ENCODE results near the gene DLL4. TPM values are rescaled to one million over a fixed set of nuclear protein-coding genes. Genes with fewer than 3 reads are reported as not detected.
A peak's percentile ranks its signal among the peaks of the same experiment; 100 is the strongest.

DLL4 gene
- polyA plus RNA-seq, 1 donor from 2014 or later: not detected

DNA sequence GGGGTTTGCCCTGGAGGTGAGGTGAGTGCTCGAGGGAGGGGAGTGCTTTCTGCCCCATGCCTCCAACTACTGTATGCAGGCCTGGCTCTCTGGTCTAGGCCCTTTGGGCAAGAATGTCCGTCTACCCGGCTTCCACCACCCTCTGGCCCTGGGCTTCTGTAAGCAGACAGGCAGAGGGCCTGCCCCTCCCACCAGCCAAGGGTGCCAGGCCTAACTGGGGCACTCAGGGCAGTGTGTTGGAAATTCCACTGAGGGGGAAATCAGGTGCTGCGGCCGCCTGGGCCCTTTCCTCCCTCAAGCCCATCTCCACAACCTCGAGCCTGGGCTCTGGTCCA, 9.4 kb downstream of the DLL4 start:
- Mint-ChIP-seq H3K27ac (no peak overlapping the region), H3K27me3 (peaks cover 3% of the 10 kb centered on the region), H3K4me1 (peaks cover 4 to 24% (median 7%) of the 10 kb centered on the region in 3 donors), H3K36me3 (peaks cover under 1% of the 10 kb centered on the region), H3K4me3 (no peak overlapping the region), H3K9me3 (no peaks in the 10 kb centered on the region)

DNA sequence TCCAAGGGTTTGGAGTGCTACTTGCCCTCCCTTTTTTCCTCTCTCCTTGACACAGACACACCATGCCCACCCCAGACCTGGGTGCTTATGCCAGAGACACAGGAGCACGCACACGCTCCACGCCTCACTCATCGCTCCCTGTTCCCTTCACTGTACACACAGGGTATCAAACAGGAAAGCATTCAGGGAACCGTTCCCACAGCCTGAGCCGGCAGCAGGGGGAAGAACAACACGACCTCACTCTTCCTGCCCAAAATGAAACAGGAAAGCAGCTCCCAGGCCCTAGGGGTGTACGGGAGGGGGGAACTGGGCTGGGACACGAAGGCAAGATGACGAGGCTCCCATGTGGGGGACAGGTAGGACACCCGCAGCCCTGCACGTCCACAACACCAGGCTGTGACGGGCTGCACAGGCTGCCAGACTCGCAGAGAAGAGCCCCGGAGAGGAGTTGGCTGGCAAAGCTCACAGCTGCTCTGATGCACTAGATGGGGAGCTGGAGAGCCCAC, 11.2 kb downstream of the DLL4 start:
- no peaks in the 10 kb centered on the region for H3K36me3 Mint-ChIP-seq
- no peaks in the 10 kb centered on the region for H3K9me3 Mint-ChIP-seq
- H3K4me1 Mint-ChIP-seq: peaks cover 4 to 24% (median 7%) of the 10 kb centered on the region in 3 donors
- peaks cover 3% of the 10 kb centered on the region for H3K27me3 Mint-ChIP-seq
- H3K27ac Mint-ChIP-seq: peak overlapping the region; percentile 44 to 49 (median 46)
- H3K4me3 Mint-ChIP-seq: peak overlapping the region; percentile 44 to 74 (median 62)

DNA sequence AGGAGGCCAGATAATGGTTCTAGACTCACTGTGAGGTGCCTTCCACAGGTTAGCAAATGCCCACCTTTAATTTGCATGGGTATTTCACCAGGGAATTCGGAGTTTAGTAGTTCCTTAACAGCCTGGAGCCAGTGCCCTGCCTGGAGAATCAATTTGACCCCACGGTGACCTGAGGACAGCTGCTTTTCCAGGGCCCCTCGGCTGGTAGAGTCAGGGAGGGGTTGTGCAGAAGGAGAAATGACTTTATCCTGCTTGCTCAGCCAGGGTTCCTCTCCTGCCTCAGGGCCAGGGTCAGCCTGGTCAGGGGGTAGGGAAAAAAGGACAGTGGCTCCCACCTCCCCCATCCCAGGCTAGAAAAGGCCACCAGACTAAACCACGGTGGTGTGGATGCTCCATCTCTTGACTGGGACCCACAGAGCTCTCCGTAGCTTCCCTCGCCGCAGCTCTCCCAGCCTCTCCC, 12.0 kb downstream of the DLL4 start:
- peak overlapping the region; percentile 70 to 89 (median 74) for H3K4me3 Mint-ChIP-seq
- H3K36me3 Mint-ChIP-seq: no peaks in the 10 kb centered on the region
- H3K9me3 Mint-ChIP-seq: no peaks in the 10 kb centered on the region

DNA sequence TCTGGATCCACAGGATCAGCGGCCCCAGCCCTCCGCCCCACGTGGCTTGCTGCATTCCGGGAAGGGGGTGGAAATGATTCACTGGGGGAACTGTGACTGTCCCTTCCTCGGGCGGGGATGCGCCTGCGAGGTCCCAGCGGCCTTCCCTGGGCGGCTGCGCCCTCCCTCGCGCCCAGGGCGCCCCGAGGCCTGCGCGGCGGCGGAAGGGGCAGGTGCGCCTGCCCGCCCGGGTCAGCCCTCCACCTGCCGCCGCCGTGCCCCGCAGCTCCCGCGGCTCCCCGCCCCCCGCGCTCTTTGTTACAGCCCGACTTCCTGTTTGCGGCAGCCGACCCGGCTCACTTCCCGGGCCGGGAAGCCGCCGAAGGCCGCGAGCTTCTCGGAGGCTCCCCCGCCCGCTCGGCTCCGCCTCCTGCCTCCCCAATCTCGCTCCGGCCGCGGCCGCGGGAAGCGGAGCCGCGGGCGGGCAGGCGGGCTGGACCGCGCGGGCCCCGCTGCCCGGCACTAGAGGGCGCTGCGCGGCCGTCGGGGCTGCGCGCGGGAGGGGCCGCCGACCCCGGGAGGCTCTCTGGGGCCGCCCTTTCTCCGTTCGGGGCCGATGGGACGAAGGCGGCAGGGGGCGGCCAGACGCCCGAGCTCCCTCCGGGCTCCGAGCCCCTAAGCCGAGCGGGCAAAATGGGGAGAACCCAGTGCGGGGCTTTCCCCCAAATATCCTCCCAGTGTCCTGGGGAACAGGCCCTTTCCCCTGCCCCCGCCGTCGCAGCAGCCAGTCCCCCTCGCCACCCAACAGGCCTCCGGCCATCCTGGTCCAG, 12.6 kb downstream of the DLL4 start:
- H3K27me3 Mint-ChIP-seq: peaks cover 6% of the 10 kb centered on the region
- H3K27ac Mint-ChIP-seq: peak overlapping the region in 1 of 3 donors; percentile 87
- H3K9me3 Mint-ChIP-seq: no peaks in the 10 kb centered on the region
- peak overlapping the region; percentile 75 to 91 (median 82) for H3K4me3 Mint-ChIP-seq
- H3K36me3 Mint-ChIP-seq: no peaks in the 10 kb centered on the region
- peaks cover 7 to 28% (median 10%) of the 10 kb centered on the region in 3 donors for H3K4me1 Mint-ChIP-seq

More for the DNA sequence above, 12.0 kb downstream of the DLL4 start:
- Mint-ChIP-seq H3K27me3 (peaks cover 5% of the 10 kb centered on the region), H3K27ac (peak overlapping the region in 2 of 3 donors; percentile 49 to 67), H3K4me1 (peaks cover 7 to 27% (median 8%) of the 10 kb centered on the region in 3 donors)

DNA sequence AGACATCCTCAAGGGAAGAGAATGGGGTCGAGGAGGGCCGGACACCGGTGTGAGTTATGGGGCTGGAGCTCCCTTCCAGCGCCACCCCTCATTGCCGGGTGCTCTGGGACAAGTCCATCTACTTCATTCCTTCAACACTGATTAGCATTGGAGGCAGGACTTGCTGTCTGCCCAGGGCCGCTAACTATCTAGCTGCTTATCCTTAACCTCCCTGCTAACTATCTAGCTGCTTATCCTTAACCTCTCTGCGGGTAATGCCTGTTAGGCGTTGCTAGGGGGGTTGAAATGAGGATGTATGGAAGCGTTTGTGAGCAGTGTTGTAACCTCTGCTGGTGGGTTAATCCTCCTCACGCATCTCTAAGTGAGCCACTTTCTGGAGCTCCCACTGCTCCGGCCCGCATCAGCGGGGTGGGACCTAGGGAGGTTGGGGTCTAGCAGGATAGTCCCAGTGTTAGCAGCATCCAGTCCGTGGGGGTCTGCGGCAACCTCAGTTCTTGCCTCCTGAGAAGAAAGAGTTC, 13.3 kb downstream of the DLL4 start:
- no peaks in the 10 kb centered on the region for H3K9me3 Mint-ChIP-seq
- peaks cover 6% of the 10 kb centered on the region for H3K27me3 Mint-ChIP-seq
- H3K36me3 Mint-ChIP-seq: no peaks in the 10 kb centered on the region
- peak overlapping the region; percentile 75 to 91 (median 82) for H3K4me3 Mint-ChIP-seq
- H3K27ac Mint-ChIP-seq: peak overlapping the region in 1 of 3 donors; percentile 87
- peaks cover 5 to 24% (median 7%) of the 10 kb centered on the region in 3 donors for H3K4me1 Mint-ChIP-seq

DNA sequence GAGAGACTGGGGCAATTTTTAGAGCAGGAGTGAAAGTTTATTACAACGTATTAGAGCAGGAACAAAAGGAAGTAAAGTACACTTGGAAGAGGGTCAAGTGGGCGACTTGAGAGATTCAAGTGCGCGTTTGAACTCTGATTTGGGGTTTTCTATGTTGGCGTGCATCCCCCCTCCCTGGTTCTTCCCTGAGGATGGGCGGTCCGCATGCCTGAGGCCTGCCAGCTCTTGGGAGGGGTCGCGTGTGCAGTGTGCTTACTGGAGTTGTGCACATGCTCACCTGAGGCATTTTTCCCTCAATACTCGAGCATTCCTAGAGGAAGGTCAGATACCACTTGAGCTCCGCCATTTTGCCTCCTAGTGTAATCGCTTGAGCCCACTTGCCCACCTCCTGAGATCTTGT, 13.7 kb downstream of the DLL4 start:
- no peak overlapping the region for H3K27ac Mint-ChIP-seq

DNA sequence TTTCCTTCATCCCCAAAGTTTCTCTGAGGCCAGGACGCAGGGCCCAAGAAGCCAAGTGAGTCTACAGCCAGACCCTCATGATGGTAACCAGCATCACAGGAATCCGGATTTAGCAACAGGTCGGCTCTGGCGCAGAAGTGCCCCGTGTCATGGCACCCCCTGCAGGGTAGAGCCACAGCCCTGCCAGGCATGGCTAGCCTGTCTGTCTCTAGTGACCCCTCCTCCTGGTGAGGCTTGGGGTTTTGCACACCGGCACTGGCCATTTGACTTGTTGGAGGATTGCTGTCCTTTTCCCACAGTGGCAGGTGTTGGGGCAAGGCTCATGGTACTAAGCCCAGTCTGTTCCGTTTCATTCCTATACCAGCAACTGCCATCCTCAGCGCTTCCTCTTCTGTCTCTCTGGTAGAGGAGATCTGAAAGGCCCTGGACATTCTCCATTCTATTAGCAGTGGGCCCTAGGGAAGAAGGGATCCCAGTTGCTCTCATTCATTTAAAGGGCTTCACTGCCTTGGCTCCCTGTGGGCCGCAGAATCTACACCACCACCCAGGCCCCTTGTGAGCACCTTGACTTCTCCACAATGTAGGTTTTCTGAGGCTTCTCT, 14.7 kb downstream of the DLL4 start:
- H3K9me3 Mint-ChIP-seq: no peaks in the 10 kb centered on the region
- H3K4me3 Mint-ChIP-seq: peak overlapping the region in 1 of 4 donors; percentile 75
- peaks cover 4 to 24% (median 5%) of the 10 kb centered on the region in 3 donors for H3K4me1 Mint-ChIP-seq
- peaks cover 8% of the 10 kb centered on the region for H3K27me3 Mint-ChIP-seq
- H3K36me3 Mint-ChIP-seq: no peaks in the 10 kb centered on the region
- H3K27ac Mint-ChIP-seq: no peak overlapping the region

More for the DNA sequence above, 13.7 kb downstream of the DLL4 start:
- no peaks in the 10 kb centered on the region for H3K9me3 Mint-ChIP-seq
- H3K27me3 Mint-ChIP-seq: peaks cover 6% of the 10 kb centered on the region
- H3K4me1 Mint-ChIP-seq: peaks cover 5 to 24% (median 7%) of the 10 kb centered on the region in 3 donors
- no peaks in the 10 kb centered on the region for H3K36me3 Mint-ChIP-seq
- H3K4me3 Mint-ChIP-seq: peak overlapping the region; percentile 75 to 91 (median 82)

DNA sequence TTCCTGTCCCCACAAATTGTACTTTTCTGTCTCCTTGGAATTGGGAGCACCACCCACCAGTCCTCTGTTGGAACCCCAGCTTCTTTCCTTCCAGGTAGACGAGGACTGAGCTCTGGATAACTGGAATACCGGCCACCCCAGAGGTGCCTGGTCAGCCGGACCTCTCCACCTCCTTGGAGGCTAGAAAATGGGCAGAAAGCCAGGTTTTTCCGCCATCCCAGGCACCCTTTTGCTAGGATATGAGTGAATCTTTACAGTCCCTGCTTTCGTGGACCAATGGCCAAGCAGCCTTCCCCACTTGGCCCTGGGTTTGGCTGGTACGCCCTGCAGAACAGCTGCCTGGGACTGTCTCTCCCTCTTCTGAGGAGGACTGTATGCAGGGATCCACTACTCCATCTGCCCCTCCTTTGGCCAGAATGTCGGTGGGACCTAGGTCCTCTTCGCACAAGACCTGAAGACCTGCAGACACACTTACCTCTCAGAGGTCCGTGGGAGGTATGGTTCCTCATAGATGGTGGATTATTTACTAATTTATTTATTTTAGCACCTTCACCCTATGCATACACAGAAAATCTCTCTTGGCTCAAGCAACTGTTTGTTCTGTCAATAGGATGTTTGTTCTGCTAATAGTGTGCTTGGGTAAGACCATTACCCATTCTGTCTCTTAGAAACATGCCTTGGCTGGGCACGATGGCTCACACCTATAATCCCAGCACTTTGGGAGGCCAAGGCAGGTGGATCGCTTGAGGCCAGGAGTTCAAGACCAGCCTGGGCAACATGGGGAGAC, 15.6 kb downstream of the DLL4 start:
- H3K27ac Mint-ChIP-seq: no peak overlapping the region
- peaks cover 13% of the 10 kb centered on the region for H3K27me3 Mint-ChIP-seq
- H3K4me3 Mint-ChIP-seq: peak overlapping the region in 2 of 4 donors; percentile 21 to 35
- peaks cover 4 to 24% (median 5%) of the 10 kb centered on the region in 3 donors for H3K4me1 Mint-ChIP-seq
- H3K36me3 Mint-ChIP-seq: no peaks in the 10 kb centered on the region
- H3K9me3 Mint-ChIP-seq: no peaks in the 10 kb centered on the region

DNA sequence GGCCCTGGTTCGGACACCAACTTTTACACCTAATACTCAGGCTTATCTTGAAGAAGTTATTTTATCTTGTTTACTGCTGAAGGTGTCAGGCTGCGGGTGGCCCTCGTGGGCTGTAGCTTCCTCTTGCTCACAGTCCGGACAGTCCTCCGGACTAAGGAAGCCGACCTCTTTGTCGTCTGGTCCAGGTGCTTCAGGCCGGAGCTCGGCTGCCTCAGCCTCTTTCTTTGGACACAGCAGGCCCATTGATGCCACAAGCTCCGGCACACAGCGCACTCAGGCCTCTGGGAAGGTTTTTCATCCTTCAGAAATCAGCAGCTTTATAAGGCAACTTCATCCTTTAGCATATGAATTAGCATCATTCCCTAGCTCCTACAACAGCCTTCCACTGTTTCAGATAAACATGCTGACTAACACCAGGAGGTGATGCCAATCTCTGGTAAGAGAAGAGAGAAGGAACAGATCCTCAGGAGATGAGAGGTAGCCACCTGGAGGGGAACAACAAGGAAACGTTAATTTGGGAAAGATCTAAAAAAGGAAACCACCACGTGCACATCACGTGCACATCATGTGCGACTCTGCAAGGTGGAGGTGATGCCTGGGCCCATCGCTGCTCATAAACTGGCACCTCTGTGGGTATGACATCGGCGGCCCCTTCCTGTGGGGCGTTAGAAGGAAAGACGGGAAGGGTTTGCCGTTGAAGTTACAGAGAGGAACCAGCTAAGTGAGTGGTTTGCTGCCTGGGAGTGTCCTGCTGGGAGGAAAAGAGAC, 19.8 kb downstream of the DLL4 start:
- Mint-ChIP-seq H3K27ac (no peak overlapping the region), H3K36me3 (peaks cover 2% of the 10 kb centered on the region), H3K9me3 (peaks cover 0 to 2% (median 0%) of the 10 kb centered on the region in 3 donors), H3K4me3 (peak overlapping the region in 1 of 4 donors; percentile 28), H3K27me3 (peaks cover 10% of the 10 kb centered on the region), H3K4me1 (peaks cover 4 to 14% (median 12%) of the 10 kb centered on the region in 3 donors)

DNA sequence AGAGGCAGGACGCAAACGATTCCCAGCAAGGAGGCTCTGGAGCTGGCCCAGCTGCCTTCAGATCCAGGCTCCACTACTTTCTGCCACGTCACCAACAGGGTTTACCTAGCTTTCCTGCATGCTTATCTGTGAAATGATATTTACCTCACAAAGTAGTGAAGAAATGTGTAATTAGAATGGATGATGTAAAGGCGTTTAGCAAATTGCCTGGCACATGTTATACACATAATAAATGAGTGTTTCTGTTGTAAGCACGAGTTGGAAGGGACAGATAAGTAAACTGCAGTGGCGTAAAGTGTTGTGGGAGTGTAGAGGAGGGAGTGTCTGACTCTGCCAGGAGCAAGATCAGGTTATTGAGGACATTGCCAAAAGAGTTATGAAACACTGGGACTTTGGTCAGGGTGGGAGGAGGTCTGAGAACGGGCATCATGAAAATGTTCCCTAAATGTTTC, 20.6 kb downstream of the DLL4 start:
- Mint-ChIP-seq H3K27ac (no peak overlapping the region), H3K9me3 (peaks cover 0 to 2% (median 0%) of the 10 kb centered on the region in 3 donors), H3K4me1 (peaks cover 4 to 17% (median 12%) of the 10 kb centered on the region in 3 donors), H3K36me3 (peaks cover 2% of the 10 kb centered on the region), H3K27me3 (peaks cover 10% of the 10 kb centered on the region), H3K4me3 (peak overlapping the region in 1 of 4 donors; percentile 19)

DNA sequence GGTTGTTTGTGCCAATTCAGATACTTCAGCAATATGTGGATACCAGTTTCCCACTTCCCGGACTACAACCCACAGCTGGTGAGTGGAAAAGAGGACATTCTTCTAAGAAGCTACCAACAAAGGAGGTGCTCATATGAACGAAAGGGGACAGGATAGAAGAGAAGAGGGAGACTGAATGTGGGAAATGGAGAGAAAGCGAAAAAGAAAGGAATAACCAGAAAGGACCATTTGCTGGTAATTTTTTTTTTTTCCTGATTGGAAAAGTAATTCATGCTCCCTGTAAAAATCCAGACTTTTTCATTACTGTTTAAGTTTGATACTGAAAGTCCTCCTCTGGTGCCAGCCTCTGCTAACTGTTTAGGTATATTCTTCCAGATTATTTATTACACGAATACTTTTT, 22.6 kb downstream of the DLL4 start:
- peaks cover 4 to 12% (median 6%) of the 10 kb centered on the region in 3 donors for H3K4me1 Mint-ChIP-seq
- H3K36me3 Mint-ChIP-seq: peaks cover 2% of the 10 kb centered on the region
- no peak overlapping the region for H3K27ac Mint-ChIP-seq
- peak overlapping the region; percentile 60 to 96 (median 80) for H3K4me3 Mint-ChIP-seq
- H3K9me3 Mint-ChIP-seq: peaks cover 0 to 2% (median 0%) of the 10 kb centered on the region in 3 donors
- H3K27me3 Mint-ChIP-seq: peaks cover 6% of the 10 kb centered on the region

DNA sequence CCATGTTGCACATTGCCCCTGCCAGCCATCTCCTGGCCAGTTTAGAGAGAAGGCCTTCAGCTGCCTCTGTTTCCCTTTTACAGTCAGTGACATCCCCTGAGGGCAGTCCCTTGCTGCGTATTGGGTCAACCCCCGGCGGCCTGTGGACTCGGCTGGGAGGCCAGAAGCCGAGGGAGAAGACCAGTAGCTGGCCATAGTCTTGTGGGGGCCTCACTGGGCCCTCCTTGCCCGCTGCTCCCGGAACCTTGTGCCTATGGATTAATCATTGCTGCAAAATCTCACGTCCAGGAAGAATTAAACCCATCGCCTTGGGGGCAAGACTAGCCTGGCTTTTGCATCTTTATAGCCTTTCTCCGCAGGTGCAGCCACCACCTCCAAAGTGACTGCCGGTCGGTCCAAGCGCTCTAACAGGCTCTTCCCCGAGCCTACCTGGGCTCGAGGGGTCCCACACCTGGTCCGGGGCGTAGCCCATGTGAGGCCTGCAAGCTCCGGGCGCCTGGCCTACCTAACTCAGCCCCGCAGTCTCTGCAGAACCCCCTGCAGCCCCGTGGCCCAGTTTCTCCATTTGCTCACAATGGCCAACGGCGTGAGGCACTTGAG, 23.3 kb downstream of the DLL4 start:
- H3K4me1 Mint-ChIP-seq: peaks cover 4 to 12% (median 6%) of the 10 kb centered on the region in 3 donors
- H3K27ac Mint-ChIP-seq: peak overlapping the region in 1 of 3 donors; percentile 90
- H3K36me3 Mint-ChIP-seq: peaks cover 2% of the 10 kb centered on the region
- H3K9me3 Mint-ChIP-seq: peaks cover 0 to 2% (median 0%) of the 10 kb centered on the region in 3 donors
- H3K4me3 Mint-ChIP-seq: peak overlapping the region; percentile 92 to 96 (median 94)
- H3K27me3 Mint-ChIP-seq: peaks cover 6% of the 10 kb centered on the region

Measured in IgD-negative memory B cell (primary cell).